ENCODE measurements around the gene GPR45.
"Not testable (repeated sequence)": the region's sequence is repeated elsewhere in the genome, so short reads cannot be mapped to it uniquely, and the experiment has no call there.

GPR45 gene, protein sequence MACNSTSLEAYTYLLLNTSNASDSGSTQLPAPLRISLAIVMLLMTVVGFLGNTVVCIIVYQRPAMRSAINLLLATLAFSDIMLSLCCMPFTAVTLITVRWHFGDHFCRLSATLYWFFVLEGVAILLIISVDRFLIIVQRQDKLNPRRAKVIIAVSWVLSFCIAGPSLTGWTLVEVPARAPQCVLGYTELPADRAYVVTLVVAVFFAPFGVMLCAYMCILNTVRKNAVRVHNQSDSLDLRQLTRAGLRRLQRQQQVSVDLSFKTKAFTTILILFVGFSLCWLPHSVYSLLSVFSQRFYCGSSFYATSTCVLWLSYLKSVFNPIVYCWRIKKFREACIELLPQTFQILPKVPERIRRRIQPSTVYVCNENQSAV

DNA sequence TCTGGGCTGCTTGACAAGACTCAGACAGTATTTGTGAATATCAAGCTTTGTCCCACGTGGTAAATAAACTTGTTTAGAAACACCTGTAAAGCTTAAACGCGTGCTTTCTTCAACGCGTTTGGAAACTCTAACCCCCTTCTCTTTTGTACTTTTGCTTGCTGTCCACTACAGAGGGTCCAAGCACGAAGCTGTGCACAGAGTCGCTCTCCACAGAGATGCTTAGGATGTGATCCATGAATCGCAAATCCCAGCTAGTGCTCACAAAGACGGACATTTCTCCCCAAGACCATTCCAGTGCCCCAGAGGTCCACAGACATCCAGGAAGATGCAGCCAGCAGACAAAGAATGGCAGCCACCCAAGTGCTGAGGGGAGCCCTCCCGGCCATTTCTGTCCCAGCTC, at the start of gene GPR45:
TSS of gene GPR45 (plus strand) at position 301 of the 400 bp plus-strand sequence. CDS start 116 bp downstream, outside the sequence.
- FAIRE-seq: no peak

- peak; percentile 93 for FAIRE-seq
Measured at GRCh38 chr2:105194022-105194675, 47.4 kb upstream of the GPR45 start.

DNA sequence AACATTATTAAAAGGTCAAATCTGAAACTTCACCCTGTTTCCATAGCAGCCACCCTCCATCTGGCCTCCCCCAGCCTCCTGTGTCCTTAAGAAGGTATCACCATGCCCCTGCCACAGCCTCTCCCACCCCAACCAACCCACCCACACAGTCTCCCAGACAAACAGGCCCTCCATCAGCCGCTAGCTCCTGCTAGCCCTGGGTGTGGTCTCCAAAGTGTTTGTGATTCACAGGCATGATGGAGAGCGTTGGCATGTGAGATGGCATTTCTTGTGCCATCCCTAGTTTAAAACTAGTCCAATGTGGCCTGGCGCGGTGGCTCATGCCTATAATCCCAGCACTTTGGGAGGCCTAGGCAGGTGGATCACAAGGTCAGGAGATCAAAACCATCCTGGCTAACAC, 44.9 kb upstream of the GPR45 start:
- no peak for FAIRE-seq

DNA sequence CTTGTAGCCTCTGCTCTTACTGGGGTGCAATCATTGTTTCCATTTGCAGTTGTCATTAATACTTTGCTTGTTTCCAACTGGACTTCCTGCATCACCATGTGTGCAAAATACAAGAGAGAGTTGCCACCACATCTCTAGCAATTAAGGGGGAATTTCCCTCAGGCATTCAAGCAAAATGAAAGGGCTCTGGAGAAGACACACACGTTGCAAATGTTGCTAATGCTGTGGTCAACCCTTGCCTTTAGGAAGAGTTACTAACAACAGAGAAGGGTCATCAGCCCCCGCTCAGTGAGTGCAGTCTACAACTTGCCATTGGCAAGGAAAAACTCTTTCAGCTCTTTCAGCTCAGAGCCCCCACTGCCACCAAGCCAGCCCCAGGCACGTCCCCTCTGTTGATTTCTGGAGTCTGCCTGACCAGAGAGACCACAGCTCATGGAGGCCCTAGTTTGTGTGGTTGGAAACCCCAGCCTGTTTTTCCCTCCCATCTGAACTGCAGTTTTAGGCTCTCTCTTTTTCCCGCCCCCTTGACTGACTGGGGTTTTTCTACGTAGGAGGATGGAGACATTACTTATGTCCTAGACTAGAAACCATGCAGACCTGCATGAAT, 25.9 kb upstream of the GPR45 start:
- no peak for FAIRE-seq

- no peak for FAIRE-seq
Measured at GRCh38 chr2:105220604-105221003, 20.9 kb upstream of the GPR45 start.

DNA sequence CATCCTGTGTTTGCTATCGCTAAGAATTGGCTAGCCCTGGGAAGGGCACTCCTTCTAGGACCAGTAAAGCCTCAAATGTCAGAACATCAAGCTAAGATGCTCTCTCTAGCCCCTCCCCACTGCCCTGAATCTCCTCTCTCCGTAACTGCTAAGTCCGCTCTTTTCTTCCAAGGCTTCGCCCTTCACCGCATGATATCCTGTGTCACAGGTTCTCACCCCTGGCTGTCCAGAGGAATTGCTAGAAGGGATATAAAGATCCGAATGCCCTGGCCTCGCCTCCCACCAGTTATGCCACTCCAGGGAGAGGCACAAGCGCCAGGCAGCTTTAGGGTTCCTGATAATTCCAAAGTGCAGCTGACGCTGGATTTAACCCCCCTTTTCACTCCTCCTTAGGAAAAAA, 17.1 kb upstream of the GPR45 start:
- FAIRE-seq: no peak

DNA sequence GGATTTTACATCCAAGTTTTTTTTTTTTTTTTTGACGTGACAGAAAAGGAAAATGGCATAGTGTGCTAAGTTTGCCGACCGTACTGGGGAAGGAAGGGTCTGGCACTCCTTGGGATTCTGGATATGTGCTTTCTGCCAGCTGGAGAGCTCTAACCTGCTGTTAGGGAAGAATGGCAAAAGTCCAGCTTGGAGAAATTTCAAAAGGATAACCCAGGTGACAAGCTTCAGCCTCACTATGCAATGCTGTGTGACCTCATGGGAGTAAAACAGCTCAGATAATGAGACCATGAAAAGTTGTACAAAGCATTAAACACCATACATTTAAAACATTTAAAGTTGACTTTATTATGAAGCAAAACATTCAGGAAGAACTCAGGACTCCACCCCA, 10.3 kb upstream of the GPR45 start:
- FAIRE-seq: no peak

DNA sequence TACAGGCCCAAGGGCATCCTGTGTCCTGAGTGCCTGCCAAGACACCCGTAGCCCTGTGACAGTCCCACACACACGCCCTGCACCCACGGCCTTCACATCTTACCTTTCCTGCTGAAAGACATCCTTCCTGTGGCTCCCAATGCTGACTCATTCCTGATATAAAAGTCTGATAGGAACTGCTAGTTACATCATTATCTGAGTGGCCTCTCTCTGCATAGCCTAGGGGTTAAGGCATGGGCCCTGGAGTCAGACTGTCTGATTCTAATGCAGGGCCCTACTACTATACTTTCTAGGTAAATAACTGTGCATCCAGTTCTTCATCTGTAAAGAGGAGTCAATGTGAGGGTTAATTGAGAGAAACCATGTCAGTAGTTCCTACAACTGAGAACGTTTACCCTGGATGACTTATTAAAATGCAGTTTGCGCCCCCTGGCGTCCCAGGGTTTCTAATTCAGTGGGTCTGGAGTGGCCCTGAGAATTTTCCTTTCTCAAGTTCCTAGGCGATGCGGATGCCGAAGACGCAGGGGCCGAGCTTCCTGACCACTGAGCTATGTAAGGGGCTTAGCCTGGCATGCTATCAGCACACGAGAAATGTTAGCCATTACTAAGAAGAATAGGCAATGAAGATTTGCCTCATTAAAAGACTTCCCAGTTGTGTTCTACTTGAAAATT, 6.0 kb upstream of the GPR45 start:
- FAIRE-seq: peak; percentile 60

DNA sequence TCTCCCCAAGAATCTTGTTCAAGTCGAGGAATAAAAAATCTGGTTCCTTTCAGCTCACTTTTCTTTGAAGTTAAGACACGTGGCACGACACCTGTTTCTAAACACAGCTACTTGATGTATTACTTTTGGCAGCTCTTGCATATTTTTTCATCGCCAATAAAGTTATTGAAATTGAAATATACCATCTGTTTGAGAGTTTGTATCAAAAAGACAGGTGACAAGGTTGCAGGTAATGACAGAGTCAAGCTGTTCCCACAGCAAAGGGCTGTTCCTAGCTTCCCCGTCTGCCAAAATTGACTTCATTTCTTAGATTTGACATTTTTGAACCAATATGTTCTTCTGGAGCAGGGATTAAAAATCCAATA, 5.5 kb upstream of the GPR45 start:
- no peak for FAIRE-seq

GRCh38 chr2:105237045-105237765, 4.3 kb upstream of the GPR45 start:
- no peak for FAIRE-seq

GRCh38 chr2:105238664-105239240, 2.8 kb upstream of the GPR45 start:
- FAIRE-seq: no peak

GRCh38 chr2:105239924-105240323, 1.6 kb upstream of the GPR45 start:
- FAIRE-seq: no peak

DNA sequence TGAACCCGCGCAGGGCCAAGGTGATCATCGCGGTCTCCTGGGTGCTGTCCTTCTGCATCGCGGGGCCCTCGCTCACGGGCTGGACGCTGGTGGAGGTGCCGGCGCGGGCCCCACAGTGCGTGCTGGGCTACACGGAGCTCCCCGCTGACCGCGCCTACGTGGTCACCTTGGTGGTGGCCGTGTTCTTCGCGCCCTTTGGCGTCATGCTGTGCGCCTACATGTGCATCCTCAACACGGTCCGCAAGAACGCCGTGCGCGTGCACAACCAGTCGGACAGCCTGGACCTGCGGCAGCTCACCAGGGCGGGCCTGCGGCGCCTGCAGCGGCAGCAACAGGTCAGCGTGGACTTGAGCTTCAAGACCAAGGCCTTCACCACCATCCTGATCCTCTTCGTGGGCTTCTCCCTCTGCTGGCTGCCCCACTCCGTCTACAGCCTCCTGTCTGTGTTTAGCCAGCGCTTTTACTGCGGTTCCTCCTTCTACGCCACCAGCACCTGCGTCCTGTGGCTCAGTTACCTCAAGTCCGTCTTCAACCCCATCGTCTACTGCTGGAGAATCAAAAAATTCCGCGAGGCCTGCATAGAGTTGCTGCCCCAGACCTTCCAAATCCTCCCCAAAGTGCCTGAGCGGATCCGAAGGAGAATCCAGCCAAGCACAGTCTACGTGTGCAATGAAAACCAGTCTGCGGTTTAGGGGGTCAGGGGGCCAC, 897 bp downstream of the GPR45 start:
- no peak for FAIRE-seq

DNA sequence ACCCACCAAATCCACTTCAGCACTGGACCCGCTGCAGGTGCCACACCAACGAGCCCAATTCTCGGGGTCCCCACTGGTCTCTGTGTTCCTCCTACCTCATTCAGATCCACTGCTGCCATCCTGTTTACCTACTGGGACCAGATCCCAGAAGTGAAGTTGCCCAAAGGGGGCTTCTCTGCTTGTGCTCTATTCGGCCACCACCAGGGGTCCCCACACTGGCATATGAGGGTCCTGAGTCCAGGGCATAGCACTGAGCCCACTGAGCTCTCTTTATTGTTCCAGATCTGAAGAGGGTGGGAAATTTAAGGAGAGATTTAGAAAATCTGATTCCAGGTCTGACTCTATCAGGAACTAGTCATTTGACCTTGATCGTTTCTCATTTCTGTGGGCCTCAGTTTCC, 2.4 kb downstream of the GPR45 start:
- FAIRE-seq: no peak

GRCh38 chr2:105244451-105244850, 2.9 kb downstream of the GPR45 start:
- FAIRE-seq: no peak

DNA sequence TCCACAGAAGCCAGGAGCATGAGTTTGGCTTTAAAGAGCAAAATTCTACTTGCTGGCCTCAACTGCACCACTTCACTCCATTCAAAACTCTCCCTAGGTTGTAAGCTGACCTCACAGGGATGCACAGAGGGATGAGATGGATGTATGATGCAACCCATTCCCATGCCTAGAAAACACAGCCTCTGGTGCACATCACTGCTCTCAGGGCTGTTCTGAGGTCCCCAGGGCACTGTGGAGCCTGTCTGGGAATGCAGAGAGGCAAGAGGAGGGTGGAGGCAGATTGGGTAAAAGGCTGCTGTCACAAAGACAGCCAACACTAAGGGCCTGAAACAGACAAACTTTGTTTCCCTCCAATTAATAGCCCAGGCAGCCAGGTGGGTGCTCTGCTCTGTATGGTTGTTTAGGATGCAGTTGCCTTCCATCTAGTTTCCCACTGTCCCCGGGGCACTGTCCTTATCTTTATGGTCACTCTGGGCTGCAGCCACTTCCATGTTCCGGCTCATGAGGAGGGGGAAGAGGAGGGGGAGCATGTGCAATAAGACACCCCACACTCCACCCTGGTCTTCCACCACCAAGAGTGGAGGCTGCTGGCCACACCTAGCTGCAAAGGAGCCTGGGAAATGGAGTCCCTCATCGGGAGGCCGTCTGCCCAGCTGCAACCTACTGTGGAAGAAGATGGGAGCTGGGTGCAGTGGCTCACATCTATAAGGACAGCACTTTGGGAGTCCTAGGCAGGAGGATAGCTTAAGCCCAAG, 7.0 kb downstream of the GPR45 start:
- no peak for FAIRE-seq

DNA sequence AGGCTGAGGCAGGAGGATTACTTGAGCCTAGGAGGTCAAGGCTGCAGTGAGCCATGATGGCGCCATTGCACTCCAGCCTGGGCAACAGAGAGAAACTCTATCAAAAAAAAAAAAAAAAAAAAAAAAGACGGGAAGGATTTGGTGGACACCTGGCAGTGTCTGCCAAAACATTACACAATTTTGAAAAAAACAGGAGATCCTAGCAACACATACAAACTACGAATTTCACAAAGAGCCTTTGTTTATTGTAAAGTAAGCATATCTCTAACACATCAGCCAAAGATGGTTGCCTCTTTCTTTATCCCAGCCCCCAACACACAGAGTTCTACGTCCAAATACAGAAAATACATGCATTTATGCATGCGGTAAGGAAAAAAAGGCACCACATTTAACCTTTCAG, 7.6 kb downstream of the GPR45 start:
- no peak for FAIRE-seq

DNA sequence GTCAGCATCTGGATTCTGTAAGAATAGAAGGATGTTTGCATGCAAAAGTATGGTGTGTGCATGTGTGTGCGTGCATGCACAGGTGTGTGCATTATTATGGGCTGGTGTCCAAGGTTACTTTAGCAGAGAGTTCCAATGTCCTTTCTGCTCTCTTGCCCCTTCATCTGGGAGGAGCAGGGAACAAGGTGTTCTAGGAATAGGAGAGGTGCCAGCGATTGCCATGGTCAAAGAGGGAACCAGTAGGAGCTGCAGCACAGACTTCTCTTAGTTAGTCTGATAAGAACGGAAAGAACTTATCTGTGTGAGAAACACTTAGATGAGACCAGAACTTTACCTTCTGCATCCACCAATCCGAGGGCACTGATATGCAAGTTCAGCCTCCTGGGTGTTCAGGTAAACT, 8.3 kb downstream of the GPR45 start:
- no peak for FAIRE-seq

DNA sequence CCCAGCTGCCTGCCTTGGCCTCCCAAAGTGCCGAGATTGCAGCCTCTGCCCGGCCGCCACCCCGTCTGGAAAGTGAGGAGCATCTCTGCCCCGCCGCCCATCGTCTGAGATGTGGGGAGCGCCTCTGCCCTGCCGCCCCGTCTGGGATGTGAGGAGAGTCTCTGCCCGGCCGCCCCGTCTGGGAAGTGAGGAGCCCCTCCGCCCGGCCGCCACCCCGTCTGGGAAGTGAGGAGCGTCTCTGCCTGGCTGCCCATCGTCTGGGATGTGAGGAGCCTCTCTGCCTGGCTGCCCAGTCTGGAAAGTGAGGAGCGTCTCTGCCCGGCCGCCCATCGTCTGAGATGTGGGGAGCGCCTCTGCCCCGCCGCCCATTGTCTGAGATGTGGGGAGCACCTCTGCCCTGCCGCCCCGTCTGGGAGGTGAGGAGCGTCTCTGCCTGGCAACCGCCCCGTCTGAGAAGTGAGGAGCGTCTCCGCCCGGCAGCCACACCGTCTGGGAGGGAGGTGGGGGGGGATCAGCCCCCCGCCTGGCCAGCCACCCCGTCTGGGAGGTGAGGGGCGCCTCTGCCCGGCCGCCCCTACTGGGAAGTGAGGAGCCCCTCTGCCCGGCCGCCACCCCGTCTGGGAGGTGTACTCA, 9.6 kb downstream of the GPR45 start:
- FAIRE-seq: not testable (repeated sequence)

- FAIRE-seq: no peak
Measured at GRCh38 chr2:105252271-105252670, 10.7 kb downstream of the GPR45 start.

Data from islet of Langerhans (tissue), 1 donor.